Panc1 (cell line): ENCODE results near the gene UPK1B. TPM values are rescaled to one million over a fixed set of nuclear protein-coding genes. Genes with fewer than 3 reads are reported as not detected.

ENCODE experiments used
- ATAC-seq: fragments of 200-7000 bp; cut with Tn5 transposase; 2 replicates; pipeline ENCODE4 v1.9.1; 2020; ENCODE audit warnings: mild to moderate bottlenecking, moderate library complexity
- BruUV-seq: library from RNA; stranded (reverse); fragments of 400-500 nt; replicated peaks from 2 replicates; lab custom pipeline; 2021; lab: Mats Ljungman, UMichigan
- CTCF ChIA-PET: fragments of 300-600 bp; sonication (Branson Sonifier 250); formaldehyde crosslinking; loops from one replicate; lab custom pipeline; 2022; ENCODE audit warnings: antibody characterized with exemption; lab: Charles Lee
- POLR2A ChIA-PET: fragments of 300-600 bp; sonication (Branson Sonifier 250); formaldehyde crosslinking; loops from one replicate; lab custom pipeline; 2022; ENCODE audit warnings: antibody characterized with exemption; lab: Charles Lee
- DNase-seq: peaks from one replicate; pipeline ENCODE4 v3.0.0-alpha.2; 2010; ENCODE audit warnings: low read depth, low spot score
- H3K27ac ChIP-seq: 2 replicates; pipeline ENCODE4 v1.5.1; 2011; ENCODE audit warnings: mild to moderate bottlenecking, low read length, inconsistent platforms
- H3K27me3 ChIP-seq: fragments of 200-500 bp; sonication (Bioruptor generic); 2 replicates; pipeline ENCODE4 v1.6.0; 2014; ENCODE audit warnings: low read length, inconsistent platforms; ENCODE audit not compliant: control insufficient read depth, insufficient read depth
- H3K36me3 ChIP-seq: fragments of 200-500 bp; sonication (Bioruptor generic); 2 replicates; pipeline ENCODE4 v1.5.1; 2014; ENCODE audit warnings: inconsistent platforms, mild to moderate bottlenecking, low read length, moderate library complexity; ENCODE audit not compliant: control insufficient read depth, insufficient read depth
- H3K4me1 ChIP-seq: 2 replicates; pipeline ENCODE4 v1.5.1; 2011; ENCODE audit warnings: inconsistent platforms, mild to moderate bottlenecking, low read length, moderate library complexity; ENCODE audit not compliant: control insufficient read depth, insufficient read depth
- H3K4me3 ChIP-seq, 2 experiments: 2 replicates each; pipeline ENCODE4 v1.5.1; 2011 to 2012; ENCODE audit warnings: low read depth in 2 of 2, low read length in 2 of 2, mild to moderate bottlenecking in 2 of 2, inconsistent platforms in 1 of 2, moderate library complexity in 1 of 2
- H3K9me3 ChIP-seq: fragments of 200-500 bp; sonication (Bioruptor generic); 2 replicates; pipeline ENCODE4 v1.5.1; 2014; ENCODE audit warnings: low read depth, mild to moderate bottlenecking, inconsistent platforms, low read length, moderate library complexity; ENCODE audit not compliant: control insufficient read depth, insufficient read depth
- CTCF ChIP-seq: fragments of 450-650 bp; IDR thresholded peaks from 2 replicates; pipeline ENCODE4 v1.5.1; 2017; ENCODE audit warnings: mild to moderate bottlenecking
- POLR2AphosphoS5 ChIP-seq: IDR thresholded peaks from 2 replicates; pipeline ENCODE4 v1.6.1; 2012; ENCODE audit warnings: mild to moderate bottlenecking, low read depth, low read length, moderate library complexity
- REST ChIP-seq, 2 experiments: IDR thresholded peaks; 2 replicates each; pipeline ENCODE4 v1.6.1; 2011 to 2012; ENCODE audit warnings: low read depth in 2 of 2, control low read depth in 1 of 2, low read length in 1 of 2, mild to moderate bottlenecking in 1 of 2, moderate library complexity in 1 of 2; ENCODE audit not compliant: insufficient read depth in 1 of 2
- SIN3A ChIP-seq: IDR thresholded peaks from 2 replicates; pipeline ENCODE4 v1.6.1; 2012; ENCODE audit warnings: low read depth, mild to moderate bottlenecking, low read length, moderate library complexity, borderline replicate concordance; ENCODE audit not compliant: insufficient read depth
- TCF7L2 ChIP-seq: IDR thresholded peaks from 2 replicates; pipeline ENCODE4 v1.6.1; 2011; ENCODE audit warnings: mild to moderate bottlenecking, low read depth, low read length, inconsistent platforms
- in situ Hi-C: cut with HindIII; loops from 2 replicates; pipeline ENCODE4 v1.10.0; 2016; ENCODE audit warnings: low sequenced_read_pairs, low pct_unique_long_range_greater_than_20kb
- intact Hi-C: fragments of 100-400 bp; cut with micrococcal nuclease; formaldehyde crosslinking; loops from one replicate; pipeline ENCODE4 v1.10.0; 2022; ENCODE audit not compliant: unreplicated experiment
- total RNA-seq: library from RNA; stranded (reverse); gene quantifications from one replicate; pipeline ENCODE4 v1.2.1, GENCODE V29; 2021; ENCODE audit not compliant: unreplicated experiment

The UPK1B gene
- total RNA-seq, 1 experiment from 2014 or later, result 4.4 TPM

- no peaks in the 10 kb centered on the region for H3K9me3 ChIP-seq
- TF ChIP-seq REST (IDR thresholded peaks at IDR 0.05; ENCODE audit: insufficient read depth in 1 of 2, low read depth in 2 of 2, low read length in 1 of 2) (no peak), POLR2AphosphoS5 (no peak), SIN3A (no peak), CTCF (no peak), TCF7L2 (no peak)
- no peaks in the 10 kb centered on the region for H3K27me3 ChIP-seq
- CTCF ChIA-PET, result no interaction called here
- intact Hi-C loops, result no loop called here
- H3K4me3 ChIP-seq, result no peak overlapping the region
- in situ Hi-C loops, result no loop called here
- POLR2A ChIA-PET, result no interaction called here
- no TSS peak for BruUV-seq
- DNase-seq (no peak), ATAC-seq (no peak)
- no peaks in the 10 kb centered on the region for H3K4me1 ChIP-seq
- no peak overlapping the region for H3K27ac ChIP-seq
- no peaks in the 10 kb centered on the region for H3K36me3 ChIP-seq
Measured at GRCh38 chr3:119157971-119158370, 15.4 kb upstream of the UPK1B start.

- no TSS peak for BruUV-seq
- DNase-seq, result no peak
- no peaks in the 10 kb centered on the region for H3K9me3 ChIP-seq
- no peak for TF ChIP-seq TCF7L2
- TF ChIP-seq SIN3A, result no peak
- no peak for TF ChIP-seq REST (IDR thresholded peaks at IDR 0.05; ENCODE audit: insufficient read depth in 1 of 2, low read depth in 2 of 2, low read length in 1 of 2)
- TF ChIP-seq CTCF, result no peak
- no peak for TF ChIP-seq POLR2AphosphoS5
- H3K27me3 ChIP-seq, result no peaks in the 10 kb centered on the region
- in situ Hi-C loops, result no loop called here
- no peak for ATAC-seq
- intact Hi-C loops, result no loop called here
- no peaks in the 10 kb centered on the region for H3K36me3 ChIP-seq
- H3K27ac ChIP-seq, result no peak overlapping the region
- no peaks in the 10 kb centered on the region for H3K4me1 ChIP-seq
- POLR2A ChIA-PET, result no interaction called here
- CTCF ChIA-PET, result no interaction called here
- no peak overlapping the region for H3K4me3 ChIP-seq
Measured at GRCh38 chr3:119160361-119160760, 13.0 kb upstream of the UPK1B start.
